Osteocyte (in vitro differentiated cells): ENCODE data around the gene THRB. TPM values are rescaled to one million over a fixed set of nuclear protein-coding genes. Genes with fewer than 3 reads are reported as not detected.

Experiments
- DNase-seq: peaks from one replicate; pipeline ENCODE4 v3.0.0; 2021; ENCODE audit warnings: mixed read lengths; ENCODE audit not compliant: unreplicated experiment; ENCODE audit errors: extremely low spot score
- H3K27ac Mint-ChIP-seq: one replicate; pipeline ENCODE4 v1.8.0; 2021; ENCODE audit warnings: mild to moderate bottlenecking, mixed read lengths; ENCODE audit not compliant: unreplicated experiment
- H3K27me3 Mint-ChIP-seq: one replicate; pipeline ENCODE4 v1.8.0; 2021; ENCODE audit warnings: mixed read lengths; ENCODE audit not compliant: unreplicated experiment
- H3K36me3 Mint-ChIP-seq: one replicate; pipeline ENCODE4 v1.8.0; 2021; ENCODE audit warnings: mixed read lengths; ENCODE audit not compliant: unreplicated experiment
- H3K4me1 Mint-ChIP-seq: one replicate; pipeline ENCODE4 v1.8.0; 2021; ENCODE audit warnings: mixed read lengths; ENCODE audit not compliant: unreplicated experiment
- H3K4me3 Mint-ChIP-seq: one replicate; pipeline ENCODE4 v1.8.0; 2021; ENCODE audit warnings: mild to moderate bottlenecking, moderate library complexity, mixed read lengths; ENCODE audit not compliant: unreplicated experiment
- H3K9me3 Mint-ChIP-seq: one replicate; pipeline ENCODE4 v1.8.0; 2021; ENCODE audit warnings: mixed read lengths; ENCODE audit not compliant: unreplicated experiment
- CTCF ChIP-seq: fragments of 200-600 bp; sonication (generic); IDR thresholded peaks from 2 replicates; pipeline ENCODE4 v1.5.0; 2021; ENCODE audit warnings: antibody characterized with exemption, mild to moderate bottlenecking, moderate library complexity
- total RNA-seq: library from RNA; stranded (reverse); gene quantifications from 2 replicates; pipeline ENCODE4 v1.2.1, GENCODE V29; 2021

THRB gene
- total RNA-seq, 1 donor from 2014 or later = 4.6 TPM

GRCh38 chr3:24533561-24534193 lies 39.0 kb upstream of the THRB start:
- Mint-ChIP-seq H3K4me1 (no peaks in the 10 kb centered on the region), H3K27ac (no peak overlapping the region), H3K9me3 (no peaks in the 10 kb centered on the region), H3K36me3 (no peaks in the 10 kb centered on the region), H3K4me3 (no peak overlapping the region), H3K27me3 (peaks cover 10% of the 10 kb centered on the region)
- TF ChIP-seq CTCF = no peak
- DNase-seq = no peak

- Mint-ChIP-seq H3K27me3 (no peaks in the 10 kb centered on the region), H3K9me3 (no peaks in the 10 kb centered on the region), H3K4me1 (no peaks in the 10 kb centered on the region), H3K4me3 (no peak overlapping the region), H3K27ac (no peak overlapping the region), H3K36me3 (no peaks in the 10 kb centered on the region)
- no peak for DNase-seq
- TF ChIP-seq CTCF = no peak
Observed at GRCh38 chr3:24530471-24530870, 35.8 kb upstream of the THRB start.

GRCh38 chr3:24529210-24529609 lies 34.6 kb upstream of the THRB start:
- DNase-seq = no peak

GRCh38 chr3:24526640-24527212 lies 32.1 kb upstream of the THRB start:
- no peak overlapping the region for H3K27ac Mint-ChIP-seq
- TF ChIP-seq CTCF = no peak
- no peaks in the 10 kb centered on the region for H3K36me3 Mint-ChIP-seq
- H3K4me3 Mint-ChIP-seq = no peak overlapping the region
- peaks cover 7% of the 10 kb centered on the region for H3K4me1 Mint-ChIP-seq
- DNase-seq = no peak
- no peaks in the 10 kb centered on the region for H3K27me3 Mint-ChIP-seq
- no peaks in the 10 kb centered on the region for H3K9me3 Mint-ChIP-seq

More at GRCh38 chr3:24529210-24529609, 34.6 kb upstream of the THRB start:
- Mint-ChIP-seq H3K27me3 (no peaks in the 10 kb centered on the region), H3K4me1 (no peaks in the 10 kb centered on the region), H3K9me3 (no peaks in the 10 kb centered on the region), H3K4me3 (no peak overlapping the region), H3K27ac (no peak overlapping the region), H3K36me3 (no peaks in the 10 kb centered on the region)
- TF ChIP-seq CTCF = no peak

GRCh38 chr3:24525557-24525956 lies 30.9 kb upstream of the THRB start:
- no peak for TF ChIP-seq CTCF
- H3K27ac Mint-ChIP-seq = no peak overlapping the region
- H3K4me3 Mint-ChIP-seq = no peak overlapping the region
- H3K9me3 Mint-ChIP-seq = no peaks in the 10 kb centered on the region
- no peak for DNase-seq
- peaks cover 12% of the 10 kb centered on the region for H3K4me1 Mint-ChIP-seq
- no peaks in the 10 kb centered on the region for H3K36me3 Mint-ChIP-seq
- H3K27me3 Mint-ChIP-seq = no peaks in the 10 kb centered on the region
